Measurements from ENCODE around the gene MKS1. TPM values are rescaled to one million over a fixed set of nuclear protein-coding genes. Genes with fewer than 3 reads are reported as not detected.

The MKS1 gene
- total RNA-seq, 1 experiment from 2014 or later, result 15.9 TPM

DNA sequence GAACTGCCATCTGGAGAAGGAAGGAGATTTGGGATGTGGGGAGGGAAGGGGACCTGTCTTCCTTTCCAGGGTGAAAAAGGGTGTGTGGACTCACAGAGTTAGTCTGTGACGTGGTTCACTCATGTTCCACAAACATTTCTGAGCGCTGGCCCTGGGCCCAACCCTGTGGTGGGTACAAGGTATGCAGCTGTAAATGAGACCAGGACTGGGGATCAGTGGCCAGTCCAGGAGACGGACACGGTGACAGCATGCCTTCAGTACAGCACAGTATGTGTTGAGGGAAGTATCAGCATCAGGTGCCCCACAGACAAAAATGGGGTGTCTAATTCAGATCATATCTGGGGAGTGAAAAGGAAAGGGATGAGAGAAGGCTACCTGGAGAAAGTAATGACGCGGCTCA is 32.0 kb downstream of the MKS1 start:
- H3K4me1 ChIP-seq (replicated peaks), result no peaks in the 10 kb centered on the region
- no peaks in the 10 kb centered on the region for H3K36me3 ChIP-seq
- H3K27me3 ChIP-seq (replicated peaks), result peaks cover 28% of the 10 kb centered on the region
- H3K27ac ChIP-seq, result no peak overlapping the region
- DNase-seq (ENCODE audit: low read depth in 1 of 2, low spot score in 2 of 2), result peak in 1 of 2 experiments; percentile 26
- no peaks in the 10 kb centered on the region for H3K9me3 ChIP-seq (replicated peaks)
- H3K4me3 ChIP-seq, result no peak overlapping the region

GRCh38 chr17:58186591-58186990 is 32.5 kb downstream of the MKS1 start:
- peaks cover 26% of the 10 kb centered on the region for H3K27me3 ChIP-seq (replicated peaks)
- no peaks in the 10 kb centered on the region for H3K4me1 ChIP-seq (replicated peaks)
- DNase-seq (ENCODE audit: low read depth in 1 of 2, low spot score in 2 of 2), result peak in 1 of 2 experiments; percentile 41
- no peaks in the 10 kb centered on the region for H3K9me3 ChIP-seq (replicated peaks)
- H3K36me3 ChIP-seq, result no peaks in the 10 kb centered on the region
- no peak overlapping the region for H3K27ac ChIP-seq
- no peak overlapping the region for H3K4me3 ChIP-seq

DNA sequence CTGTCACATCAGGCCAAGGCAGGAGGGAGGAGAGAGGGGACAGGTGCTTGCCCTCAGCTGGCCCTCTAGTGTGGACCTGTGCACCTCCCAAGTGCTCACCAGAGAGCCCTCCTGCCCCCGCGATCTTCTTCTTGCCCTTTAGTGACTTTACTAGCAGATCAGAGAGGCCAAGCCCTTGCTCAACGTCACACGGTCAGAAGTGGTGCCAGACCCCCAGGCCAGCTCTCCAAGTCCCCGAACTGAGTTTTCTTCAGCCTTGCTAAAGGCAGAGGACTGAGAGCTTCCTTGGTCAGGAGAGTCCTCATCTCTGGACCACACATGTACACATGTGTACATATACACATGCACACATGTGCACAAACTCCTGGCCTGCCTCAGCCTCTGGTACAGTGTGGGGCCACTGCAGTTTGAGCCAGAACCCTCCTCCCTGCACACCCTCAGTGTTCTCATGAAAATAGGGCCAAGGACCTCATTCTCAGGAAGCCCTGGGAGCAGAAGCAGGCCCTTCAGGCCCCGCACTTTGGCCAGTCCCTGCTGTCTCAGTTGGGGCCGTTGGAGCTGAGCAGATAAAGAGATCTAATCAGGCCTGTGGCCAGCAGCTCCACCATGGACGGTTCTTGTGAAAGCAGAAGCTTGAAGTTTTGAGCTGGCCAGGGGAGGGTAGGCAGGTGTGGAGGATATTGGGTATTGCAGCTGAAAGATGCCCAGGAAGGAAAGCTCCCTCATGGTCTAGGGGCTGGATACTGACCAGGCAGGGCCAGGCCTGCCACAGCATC is 33.9 kb downstream of the MKS1 start:
- no peak overlapping the region for H3K4me3 ChIP-seq
- H3K4me1 ChIP-seq (replicated peaks), result no peaks in the 10 kb centered on the region
- H3K27me3 ChIP-seq (replicated peaks), result peaks cover 26% of the 10 kb centered on the region
- no peaks in the 10 kb centered on the region for H3K9me3 ChIP-seq (replicated peaks)
- H3K36me3 ChIP-seq, result no peaks in the 10 kb centered on the region
- peak in 1 of 2 experiments; percentile 41 for DNase-seq (ENCODE audit: low read depth in 1 of 2, low spot score in 2 of 2)
- H3K27ac ChIP-seq, result no peak overlapping the region

GRCh38 chr17:58184308-58184985 is 34.6 kb downstream of the MKS1 start:
- Histone ChIP-seq H3K27ac (no peak overlapping the region), H3K4me1 (replicated peaks) (no peaks in the 10 kb centered on the region), H3K9me3 (replicated peaks) (no peaks in the 10 kb centered on the region), H3K27me3 (replicated peaks) (peaks cover 26% of the 10 kb centered on the region), H3K36me3 (no peaks in the 10 kb centered on the region), H3K4me3 (no peak overlapping the region)
- DNase-seq (ENCODE audit: low read depth in 1 of 2, low spot score in 2 of 2), result peak in 1 of 2 experiments; percentile 39

- Histone ChIP-seq H3K36me3 (no peaks in the 10 kb centered on the region), H3K4me1 (replicated peaks) (no peaks in the 10 kb centered on the region), H3K27ac (no peak overlapping the region), H3K4me3 (no peak overlapping the region), H3K9me3 (replicated peaks) (no peaks in the 10 kb centered on the region), H3K27me3 (replicated peaks) (peaks cover 23% of the 10 kb centered on the region)
- DNase-seq (ENCODE audit: low read depth in 1 of 2, low spot score in 2 of 2), result no peak
Observed at GRCh38 chr17:58183514-58183913, 35.5 kb downstream of the MKS1 start.

GRCh38 chr17:58181796-58182195 is 37.3 kb downstream of the MKS1 start:
- no peaks in the 10 kb centered on the region for H3K36me3 ChIP-seq
- H3K4me1 ChIP-seq (replicated peaks), result no peaks in the 10 kb centered on the region
- no peak overlapping the region for H3K27ac ChIP-seq
- peaks cover 16% of the 10 kb centered on the region for H3K27me3 ChIP-seq (replicated peaks)
- no peak overlapping the region for H3K4me3 ChIP-seq
- no peaks in the 10 kb centered on the region for H3K9me3 ChIP-seq (replicated peaks)
- peak in 1 of 2 experiments; percentile 17 for DNase-seq (ENCODE audit: low read depth in 1 of 2, low spot score in 2 of 2)

DNA sequence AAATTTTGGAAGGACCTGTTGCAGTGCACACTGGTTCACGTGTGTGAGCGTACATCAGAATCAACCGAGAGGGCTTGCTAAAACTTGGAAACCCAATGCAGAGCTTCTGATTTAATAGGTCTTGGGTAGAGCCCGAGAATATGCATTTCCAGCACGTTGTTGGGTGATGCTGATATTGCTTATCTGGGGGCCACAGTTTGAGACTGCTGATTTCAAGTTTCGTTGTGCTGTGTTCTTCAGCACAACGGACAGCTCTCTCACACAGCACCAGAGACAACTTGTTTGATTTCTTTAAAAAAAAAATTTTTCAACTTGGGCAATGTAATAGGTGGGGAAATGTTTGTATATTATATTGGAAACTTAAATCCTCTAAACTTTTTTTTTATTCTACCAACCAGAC is 42.9 kb downstream of the MKS1 start:
- no peak for DNase-seq (ENCODE audit: low read depth in 1 of 2, low spot score in 2 of 2)
- no peaks in the 10 kb centered on the region for H3K4me1 ChIP-seq (replicated peaks)
- H3K4me3 ChIP-seq, result no peak overlapping the region
- no peak overlapping the region for H3K27ac ChIP-seq
- no peaks in the 10 kb centered on the region for H3K36me3 ChIP-seq
- H3K9me3 ChIP-seq (replicated peaks), result no peaks in the 10 kb centered on the region
- peaks cover 31% of the 10 kb centered on the region for H3K27me3 ChIP-seq (replicated peaks)

GRCh38 chr17:58174871-58175270 is 44.2 kb downstream of the MKS1 start:
- no peak for DNase-seq (ENCODE audit: low read depth in 1 of 2, low spot score in 2 of 2)
- Histone ChIP-seq H3K36me3 (no peaks in the 10 kb centered on the region), H3K4me1 (replicated peaks) (no peaks in the 10 kb centered on the region), H3K27ac (no peak overlapping the region), H3K4me3 (no peak overlapping the region), H3K9me3 (replicated peaks) (no peaks in the 10 kb centered on the region), H3K27me3 (replicated peaks) (peaks cover 40% of the 10 kb centered on the region)

DNA sequence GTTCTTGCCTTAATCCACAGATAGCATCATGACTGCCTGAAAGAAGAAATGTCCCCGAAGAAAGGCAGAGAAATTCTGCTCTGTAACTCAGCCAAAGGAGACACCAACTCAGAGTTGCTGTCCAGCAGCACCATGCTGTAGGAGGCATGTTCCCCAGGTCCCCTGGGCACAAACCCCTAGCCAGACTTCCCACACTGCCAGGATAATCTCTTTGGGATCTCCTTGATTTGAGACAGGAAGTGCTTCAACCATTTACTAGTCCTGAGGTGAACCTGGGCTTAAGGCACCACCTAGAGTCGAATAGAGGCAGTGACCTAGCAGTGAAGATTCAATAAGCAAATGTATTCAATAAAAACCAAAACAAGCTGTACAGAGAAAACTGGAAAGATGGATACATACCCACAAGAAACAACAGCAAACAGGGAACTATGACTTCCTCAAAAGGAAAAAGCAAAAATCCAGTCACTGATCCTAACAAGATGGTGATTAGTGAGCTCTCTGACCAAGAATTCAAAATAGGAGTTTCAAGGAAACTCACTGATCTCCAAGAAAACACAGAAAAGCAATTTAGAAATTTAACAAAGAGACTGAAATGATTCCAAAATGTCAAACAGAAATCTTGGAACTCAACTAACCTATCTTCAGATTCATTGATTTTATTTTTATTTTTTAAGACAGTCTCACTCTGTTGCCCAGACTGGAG is 46.5 kb downstream of the MKS1 start:
- no peak overlapping the region for H3K27ac ChIP-seq
- DNase-seq (ENCODE audit: low read depth in 1 of 2, low spot score in 2 of 2), result no peak
- H3K27me3 ChIP-seq (replicated peaks), result peaks cover 36% of the 10 kb centered on the region
- no peaks in the 10 kb centered on the region for H3K36me3 ChIP-seq
- H3K4me3 ChIP-seq, result no peak overlapping the region
- no peaks in the 10 kb centered on the region for H3K9me3 ChIP-seq (replicated peaks)
- H3K4me1 ChIP-seq (replicated peaks), result no peaks in the 10 kb centered on the region

DNA sequence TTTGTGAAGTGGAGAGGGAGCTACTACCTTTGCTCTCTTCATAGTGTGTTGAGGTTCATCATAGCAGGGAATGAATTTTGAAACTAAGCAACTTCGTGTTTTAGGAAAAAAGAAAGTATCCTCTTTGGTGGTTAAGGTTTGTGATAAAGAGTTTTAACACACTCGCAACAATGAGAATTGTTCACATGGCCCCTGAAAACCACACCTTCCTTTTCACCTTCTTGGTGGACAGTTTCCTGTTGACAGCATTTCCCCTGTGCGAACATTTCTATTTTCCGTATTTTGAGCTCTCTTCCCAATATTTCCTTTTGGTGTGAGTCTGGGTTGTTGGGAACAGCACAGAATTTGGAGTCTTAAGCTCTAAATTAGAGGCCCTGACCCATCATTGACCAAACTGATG is 48.4 kb downstream of the MKS1 start:
- DNase-seq (ENCODE audit: low read depth in 1 of 2, low spot score in 2 of 2), result no peak
- Histone ChIP-seq H3K4me3 (no peak overlapping the region), H3K36me3 (no peaks in the 10 kb centered on the region), H3K27ac (no peak overlapping the region), H3K4me1 (replicated peaks) (no peaks in the 10 kb centered on the region), H3K9me3 (replicated peaks) (no peaks in the 10 kb centered on the region), H3K27me3 (replicated peaks) (peaks cover 33% of the 10 kb centered on the region)

DNA sequence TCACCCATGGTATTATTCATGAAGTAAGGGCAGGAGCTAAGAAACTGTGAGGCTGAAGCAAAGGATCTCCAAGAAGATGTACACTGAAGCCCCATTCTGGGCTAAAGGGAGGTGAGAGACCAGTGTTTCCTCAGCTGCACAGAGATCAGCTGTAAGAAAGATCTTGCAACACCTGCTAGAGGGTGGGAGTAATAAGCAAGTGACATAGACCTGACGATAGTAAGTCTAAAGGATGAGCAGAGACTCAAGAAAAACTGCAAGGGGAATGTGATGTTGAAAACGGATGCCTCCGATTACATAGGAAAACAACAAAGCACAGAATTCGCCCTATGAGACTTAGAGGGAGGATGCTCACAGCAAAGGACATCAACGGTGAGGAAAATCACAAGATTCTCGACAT is 52.4 kb downstream of the MKS1 start, which contains the start of gene OR4D2:
OR4D2 (plus strand) TSS at position 301 of the 400 bp plus-strand sequence. CDS start 2,674 bp downstream, outside the sequence.
- Histone ChIP-seq H3K27me3 (replicated peaks) (peaks cover 45% of the 10 kb centered on the region), H3K4me3 (no peak within 1 kb of the TSS), H3K4me1 (replicated peaks) (no peaks in the 10 kb centered on the region), H3K27ac (no peak within 1 kb of the TSS), H3K36me3 (no peaks in the 10 kb centered on the region), H3K9me3 (replicated peaks) (no peaks in the 10 kb centered on the region)
- DNase-seq (ENCODE audit: low read depth in 1 of 2, low spot score in 2 of 2), result no peak

GRCh38 chr17:58165981-58166380 is 53.1 kb downstream of the MKS1 start:
- Histone ChIP-seq H3K4me1 (replicated peaks) (no peaks in the 10 kb centered on the region), H3K27me3 (replicated peaks) (peaks cover 44% of the 10 kb centered on the region), H3K27ac (no peak overlapping the region), H3K4me3 (no peak overlapping the region), H3K36me3 (no peaks in the 10 kb centered on the region), H3K9me3 (replicated peaks) (no peaks in the 10 kb centered on the region)
- no peak for DNase-seq (ENCODE audit: low read depth in 1 of 2, low spot score in 2 of 2)

DNA sequence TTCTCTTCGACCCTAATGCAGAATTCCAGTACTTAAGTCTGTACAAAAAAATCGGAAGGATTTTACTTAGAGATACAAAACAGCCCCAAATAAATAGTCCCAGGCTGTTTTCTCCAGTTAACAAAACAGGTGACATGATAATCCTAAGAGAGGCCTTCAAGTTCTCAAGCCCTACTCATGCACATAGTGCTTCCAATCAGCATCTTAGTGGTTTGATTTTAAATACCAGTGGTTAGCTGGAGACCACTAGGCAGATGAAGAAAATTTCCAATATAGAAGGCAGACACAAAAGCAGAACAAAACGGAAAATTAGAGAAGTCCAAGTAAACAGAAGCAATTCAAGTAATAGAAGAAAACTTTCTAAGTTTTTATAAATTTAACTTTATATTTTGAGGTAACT is 57.5 kb downstream of the MKS1 start:
- no peaks in the 10 kb centered on the region for H3K4me1 ChIP-seq (replicated peaks)
- H3K36me3 ChIP-seq, result no peaks in the 10 kb centered on the region
- peaks cover 63% of the 10 kb centered on the region for H3K27me3 ChIP-seq (replicated peaks)
- H3K9me3 ChIP-seq (replicated peaks), result peaks cover 7% of the 10 kb centered on the region; the same call in 1 of the 2 replicates
- no peak overlapping the region for H3K4me3 ChIP-seq
- H3K27ac ChIP-seq, result no peak overlapping the region
- no peak for DNase-seq (ENCODE audit: low read depth in 1 of 2, low spot score in 2 of 2)

DNA sequence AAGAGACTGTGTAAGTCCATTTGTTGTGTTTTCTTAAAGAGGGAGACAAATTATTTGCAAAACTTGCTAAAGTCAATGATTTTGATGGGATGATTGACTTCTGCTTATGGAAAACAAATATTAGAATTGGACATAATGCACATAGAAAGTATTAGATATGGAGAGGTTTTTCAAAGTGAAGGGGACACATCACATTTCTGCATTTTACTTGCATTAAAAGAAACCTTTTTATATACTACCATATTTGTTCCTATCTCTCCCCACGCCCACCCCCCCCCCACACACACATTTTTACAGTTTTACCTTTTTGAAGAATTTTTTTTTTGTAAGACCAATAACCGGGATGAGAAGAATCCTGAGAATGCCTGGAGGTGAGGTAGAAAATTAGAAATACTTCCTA is 60.9 kb downstream of the MKS1 start:
- Histone ChIP-seq H3K4me1 (replicated peaks) (no peaks in the 10 kb centered on the region), H3K27me3 (replicated peaks) (peaks cover 82% of the 10 kb centered on the region)
- no peak for DNase-seq (ENCODE audit: low read depth in 1 of 2, low spot score in 2 of 2)

More for the DNA sequence above, 60.9 kb downstream of the MKS1 start:
- peaks cover 9% of the 10 kb centered on the region; the same call in 1 of the 2 replicates for H3K9me3 ChIP-seq (replicated peaks)
- H3K27ac ChIP-seq, result no peak overlapping the region
- H3K4me3 ChIP-seq, result no peak overlapping the region
- no peaks in the 10 kb centered on the region for H3K36me3 ChIP-seq

Data from SJSA1 (cell line).